ENCODE data around the gene ZNF341. TPM values are rescaled to one million over a fixed set of nuclear protein-coding genes. Genes with fewer than 3 reads are reported as not detected.

ZNF341 gene
- total and polyA plus RNA-seq, 10 donors = 2.3 to 6.7 (median 4.5) TPM

DNA sequence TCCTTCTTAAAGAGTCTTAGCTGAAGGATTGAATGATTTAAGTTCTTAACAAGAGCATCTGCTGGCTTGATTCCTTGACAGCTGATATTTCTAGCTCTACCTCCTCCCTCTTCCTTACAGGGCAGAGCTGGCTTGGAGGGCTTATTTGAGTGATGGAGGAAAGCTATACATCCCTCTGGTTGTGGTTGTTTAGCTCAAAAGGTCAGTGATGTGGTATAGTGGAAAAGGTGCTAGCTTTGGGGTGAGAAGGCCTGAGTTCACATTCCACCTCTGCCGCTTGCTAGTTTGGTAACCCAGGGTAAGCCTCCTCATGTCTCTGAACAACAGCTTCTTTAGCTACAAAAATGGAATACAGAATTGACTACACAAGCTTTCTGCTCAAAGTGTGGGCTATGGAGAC lies 87.7 kb downstream of the ZNF341 start:
- 83 to 100% (median 96%) methylated on average over 1 of the region's 1 CpG for WGBS, 5 donors

DNA sequence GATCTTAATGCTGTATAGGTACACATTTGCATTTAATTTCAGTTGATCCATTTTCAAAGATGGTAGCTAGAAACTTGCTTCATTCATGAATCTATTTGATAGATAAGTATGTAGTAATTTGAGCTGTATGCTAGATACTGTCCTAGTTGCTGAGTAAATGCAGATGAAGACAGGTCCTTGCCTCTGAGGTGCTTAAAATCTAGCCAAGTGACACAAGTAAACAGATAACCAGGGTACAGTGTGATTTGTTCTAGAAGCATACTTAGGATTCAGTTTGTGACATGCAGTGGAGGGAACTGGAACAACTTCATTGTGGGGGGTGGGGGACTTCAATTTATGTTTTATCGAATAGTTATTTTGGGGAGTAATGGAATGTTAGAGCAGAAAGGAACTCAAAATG lies 88.6 kb downstream of the ZNF341 start:
- WGBS, 5 donors = 89 to 100% (median 93%) methylated on average over 1 of the region's 1 CpG
- no peaks in the 10 kb centered on the region for H3K27me3 ChIP-seq (replicated peaks in 1 of 7)
- H3K27ac ChIP-seq = no peak overlapping the region
- H3K36me3 ChIP-seq = peaks cover 0 to 46% (median 4%) of the 10 kb centered on the region in 6 donors
- H3K4me1 ChIP-seq = peaks cover 8 to 92% (median 59%) of the 10 kb centered on the region in 6 donors
- no peaks in the 10 kb centered on the region for H3K9me3 ChIP-seq
- TF ChIP-seq, protein P1, sequence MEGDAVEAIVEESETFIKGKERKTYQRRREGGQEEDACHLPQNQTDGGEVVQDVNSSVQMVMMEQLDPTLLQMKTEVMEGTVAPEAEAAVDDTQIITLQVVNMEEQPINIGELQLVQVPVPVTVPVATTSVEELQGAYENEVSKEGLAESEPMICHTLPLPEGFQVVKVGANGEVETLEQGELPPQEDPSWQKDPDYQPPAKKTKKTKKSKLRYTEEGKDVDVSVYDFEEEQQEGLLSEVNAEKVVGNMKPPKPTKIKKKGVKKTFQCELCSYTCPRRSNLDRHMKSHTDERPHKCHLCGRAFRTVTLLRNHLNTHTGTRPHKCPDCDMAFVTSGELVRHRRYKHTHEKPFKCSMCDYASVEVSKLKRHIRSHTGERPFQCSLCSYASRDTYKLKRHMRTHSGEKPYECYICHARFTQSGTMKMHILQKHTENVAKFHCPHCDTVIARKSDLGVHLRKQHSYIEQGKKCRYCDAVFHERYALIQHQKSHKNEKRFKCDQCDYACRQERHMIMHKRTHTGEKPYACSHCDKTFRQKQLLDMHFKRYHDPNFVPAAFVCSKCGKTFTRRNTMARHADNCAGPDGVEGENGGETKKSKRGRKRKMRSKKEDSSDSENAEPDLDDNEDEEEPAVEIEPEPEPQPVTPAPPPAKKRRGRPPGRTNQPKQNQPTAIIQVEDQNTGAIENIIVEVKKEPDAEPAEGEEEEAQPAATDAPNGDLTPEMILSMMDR (IDR thresholded peaks at IDR 0.05 in 8 of 11, conservative IDR thresholded peaks at IDR 0.05 in 3 of 11) = no peak
- TF ChIP-seq POLR2A (IDR thresholded peaks at IDR 0.05) (no peak), POLR2AphosphoS5 (IDR thresholded peaks at IDR 0.05) (no peak)
- no peak for DNase-seq
- H3K4me3 ChIP-seq = no peak overlapping the region
- intact Hi-C loops (cut with DNase I; ENCODE audit: low total_unique reads) = no loop called here

More for the DNA sequence above, 87.7 kb downstream of the ZNF341 start:
- Histone ChIP-seq H3K27ac (peak overlapping the region in 2 of 8 donors; percentile 17 to 27), H3K4me1 (peaks cover 13 to 92% (median 62%) of the 10 kb centered on the region in 6 donors), H3K36me3 (peaks cover 0 to 55% (median 4%) of the 10 kb centered on the region in 6 donors), H3K9me3 (no peaks in the 10 kb centered on the region), H3K4me3 (no peak overlapping the region), H3K27me3 (replicated peaks in 1 of 7) (no peaks in the 10 kb centered on the region)
- no peak for DNase-seq
- intact Hi-C loops (cut with DNase I; ENCODE audit: low total_unique reads) = no loop called here
- TF ChIP-seq, protein P1 (IDR thresholded peaks at IDR 0.05 in 8 of 11, conservative IDR thresholded peaks at IDR 0.05 in 3 of 11) = no peak
- TF ChIP-seq POLR2AphosphoS5 (IDR thresholded peaks at IDR 0.05) = no peak
- TF ChIP-seq POLR2A (IDR thresholded peaks at IDR 0.05) = no peak

DNA sequence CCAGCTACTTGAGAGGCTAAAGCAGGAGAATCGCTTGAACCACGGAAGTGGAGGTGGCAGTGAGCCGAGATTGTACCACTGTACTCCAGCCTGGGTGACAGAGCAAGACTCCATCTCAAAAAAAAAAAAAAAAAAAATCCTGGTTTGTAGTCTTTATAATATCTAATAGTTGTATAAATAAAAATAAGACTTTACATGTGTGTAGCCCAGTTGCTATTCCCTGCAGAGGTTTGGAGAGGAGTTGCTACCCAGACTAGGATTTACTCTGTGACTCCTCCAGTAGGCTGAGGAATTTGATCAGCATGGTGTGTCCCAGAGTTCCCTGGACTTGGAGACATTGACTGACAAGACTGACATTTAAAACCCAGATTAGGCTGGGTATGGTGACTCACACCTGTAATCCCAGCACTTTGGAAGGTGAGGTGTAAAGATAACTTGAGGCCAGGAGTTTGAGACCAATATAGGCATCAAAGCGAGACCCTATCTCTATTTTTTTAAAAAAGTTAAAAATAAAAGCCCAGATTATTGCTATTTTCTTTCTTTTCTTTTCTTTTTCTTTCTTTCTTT lies 89.6 kb downstream of the ZNF341 start:
- H3K36me3 ChIP-seq = peaks cover 0 to 36% (median 4%) of the 10 kb centered on the region in 6 donors

DNA sequence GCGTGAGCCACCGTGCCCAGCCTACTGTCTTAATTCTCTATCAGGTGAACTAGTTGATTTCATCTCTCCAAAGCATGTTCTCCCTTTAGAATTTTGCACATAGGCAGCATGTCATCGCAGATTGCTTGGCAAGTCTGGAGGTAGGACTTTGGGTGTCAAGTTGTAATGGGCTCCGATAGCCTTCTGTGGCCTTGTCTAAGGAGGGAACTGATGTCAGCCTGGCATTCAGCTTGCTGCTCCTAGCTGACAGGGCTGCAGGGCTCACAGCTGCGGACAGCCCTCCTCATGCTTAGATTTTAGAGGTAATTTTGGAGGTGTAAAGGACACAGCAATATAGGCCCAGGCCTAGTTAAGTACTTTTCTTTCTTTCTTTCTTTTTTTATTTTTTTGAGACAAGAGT lies 90.6 kb downstream of the ZNF341 start:
- intact Hi-C loops (cut with DNase I; ENCODE audit: low total_unique reads) = no loop called here
- Histone ChIP-seq H3K4me3 (no peak overlapping the region), H3K27ac (no peak overlapping the region), H3K27me3 (replicated peaks in 1 of 7) (no peaks in the 10 kb centered on the region), H3K9me3 (no peaks in the 10 kb centered on the region), H3K36me3 (peaks cover 0 to 36% (median 4%) of the 10 kb centered on the region in 6 donors), H3K4me1 (peaks cover 21 to 92% (median 66%) of the 10 kb centered on the region in 6 donors)
- TF ChIP-seq, protein P1 (IDR thresholded peaks at IDR 0.05 in 8 of 11, conservative IDR thresholded peaks at IDR 0.05 in 3 of 11) = no peak
- no peak for TF ChIP-seq POLR2AphosphoS5 (IDR thresholded peaks at IDR 0.05)
- TF ChIP-seq POLR2A (IDR thresholded peaks at IDR 0.05) = no peak
- no peak for DNase-seq
- 89 to 96% (median 92%) methylated on average over 5 of the region's 5 CpGs for WGBS, 5 donors

More for the DNA sequence above, 89.6 kb downstream of the ZNF341 start:
- DNase-seq = no peak
- TF ChIP-seq POLR2AphosphoS5 (IDR thresholded peaks at IDR 0.05) = no peak
- peaks cover 12 to 92% (median 63%) of the 10 kb centered on the region in 6 donors for H3K4me1 ChIP-seq
- no peaks in the 10 kb centered on the region for H3K27me3 ChIP-seq (replicated peaks in 1 of 7)
- intact Hi-C loops (cut with DNase I; ENCODE audit: low total_unique reads) = no loop called here
- no peak overlapping the region for H3K27ac ChIP-seq
- 46 to 95% (median 49%) methylated on average over 4 of the region's 4 CpGs for WGBS, 5 donors
- no peaks in the 10 kb centered on the region for H3K9me3 ChIP-seq
- no peak overlapping the region for H3K4me3 ChIP-seq

All from spleen (tissue), 11 donors.